ENCODE results near the gene KRT33A. TPM values are rescaled to one million over a fixed set of nuclear protein-coding genes. Genes with fewer than 3 reads are reported as not detected.

The KRT33A gene
- total RNA-seq, 1 experiment from 2014 or later = not detected

DNA sequence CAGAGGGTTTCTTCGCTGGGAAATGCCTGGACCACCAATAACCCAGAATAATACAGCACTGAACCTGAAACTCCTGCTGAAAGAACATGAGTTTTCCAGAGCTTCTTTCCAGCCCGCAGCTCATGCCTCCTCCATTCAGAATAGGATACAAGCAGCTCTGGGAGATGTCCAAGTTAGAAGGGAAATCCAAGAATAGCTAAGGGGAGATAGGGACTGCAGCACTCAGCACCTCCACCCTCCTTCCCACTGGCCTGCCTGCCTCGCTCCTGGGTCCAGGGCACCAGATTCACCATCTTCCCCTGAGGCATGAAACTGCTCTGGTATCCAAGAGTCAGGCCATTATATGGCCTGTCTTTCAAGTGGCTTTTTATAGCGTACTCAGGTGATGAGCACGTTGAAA lies 42.7 kb upstream of the KRT33A start:
- Histone ChIP-seq H3K27ac (ENCODE audit: low read depth, low read length, poor library complexity, severe bottlenecking) (no peak overlapping the region), H3K27me3 (replicated peaks; ENCODE audit: insufficient read depth, low read depth, low read length, poor library complexity) (no peaks in the 10 kb centered on the region), H3K9me3 (ENCODE audit: low read depth, low read length, poor library complexity, severe bottlenecking) (no peaks in the 10 kb centered on the region), H3K4me3 (ENCODE audit: low read depth, low read length, poor library complexity, severe bottlenecking) (no peak overlapping the region), H3K4me1 (ENCODE audit: insufficient read depth, low read length, poor library complexity, severe bottlenecking) (no peaks in the 10 kb centered on the region), H3K36me3 (ENCODE audit: insufficient read depth, low read length, poor library complexity, severe bottlenecking) (no peaks in the 10 kb centered on the region)
- intact Hi-C loops (cut with micrococcal nuclease; ENCODE audit: unreplicated experiment) = no loop called here
- POLR2A ChIA-PET (ENCODE audit: low non-redundant PET) = no interaction called here
- no peak for DNase-seq (ENCODE audit: low spot score)
- no TSS peak for BruUV-seq (replicated peaks)
- TF ChIP-seq EZH2 (IDR thresholded peaks at IDR 0.05; ENCODE audit: borderline replicate concordance, low read depth, low read length, poor library complexity, severe bottlenecking) = no peak
- TF ChIP-seq, protein P1, sequence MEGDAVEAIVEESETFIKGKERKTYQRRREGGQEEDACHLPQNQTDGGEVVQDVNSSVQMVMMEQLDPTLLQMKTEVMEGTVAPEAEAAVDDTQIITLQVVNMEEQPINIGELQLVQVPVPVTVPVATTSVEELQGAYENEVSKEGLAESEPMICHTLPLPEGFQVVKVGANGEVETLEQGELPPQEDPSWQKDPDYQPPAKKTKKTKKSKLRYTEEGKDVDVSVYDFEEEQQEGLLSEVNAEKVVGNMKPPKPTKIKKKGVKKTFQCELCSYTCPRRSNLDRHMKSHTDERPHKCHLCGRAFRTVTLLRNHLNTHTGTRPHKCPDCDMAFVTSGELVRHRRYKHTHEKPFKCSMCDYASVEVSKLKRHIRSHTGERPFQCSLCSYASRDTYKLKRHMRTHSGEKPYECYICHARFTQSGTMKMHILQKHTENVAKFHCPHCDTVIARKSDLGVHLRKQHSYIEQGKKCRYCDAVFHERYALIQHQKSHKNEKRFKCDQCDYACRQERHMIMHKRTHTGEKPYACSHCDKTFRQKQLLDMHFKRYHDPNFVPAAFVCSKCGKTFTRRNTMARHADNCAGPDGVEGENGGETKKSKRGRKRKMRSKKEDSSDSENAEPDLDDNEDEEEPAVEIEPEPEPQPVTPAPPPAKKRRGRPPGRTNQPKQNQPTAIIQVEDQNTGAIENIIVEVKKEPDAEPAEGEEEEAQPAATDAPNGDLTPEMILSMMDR (conservative IDR thresholded peaks at IDR 0.05; ENCODE audit: low read depth, low read length) = no peak
- CTCF ChIA-PET = no interaction called here

DNA sequence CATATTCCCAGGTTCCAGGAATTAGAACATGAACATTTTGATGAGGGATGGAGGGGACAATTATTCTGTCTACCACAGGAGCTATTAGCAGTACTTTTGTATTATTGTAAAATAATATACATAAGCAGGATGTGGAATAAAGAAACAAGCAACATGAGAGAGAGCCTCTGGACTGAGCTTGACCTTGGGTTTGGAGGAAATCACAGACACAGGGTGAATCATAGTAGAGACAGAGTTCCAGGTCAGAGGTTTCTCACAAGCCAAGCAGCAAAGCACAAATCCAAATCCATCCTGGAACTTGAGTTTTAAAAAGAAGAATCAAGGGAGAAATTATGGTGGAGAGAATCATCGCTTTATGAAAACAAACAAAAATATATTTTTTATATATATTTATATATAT lies 41.6 kb upstream of the KRT33A start:
- TF ChIP-seq EZH2 (IDR thresholded peaks at IDR 0.05; ENCODE audit: borderline replicate concordance, low read depth, low read length, poor library complexity, severe bottlenecking) = no peak
- TF ChIP-seq, protein P1 (conservative IDR thresholded peaks at IDR 0.05; ENCODE audit: low read depth, low read length) = no peak
- CTCF ChIA-PET = no interaction called here
- Histone ChIP-seq H3K9me3 (ENCODE audit: low read depth, low read length, poor library complexity, severe bottlenecking) (no peaks in the 10 kb centered on the region), H3K4me1 (ENCODE audit: insufficient read depth, low read length, poor library complexity, severe bottlenecking) (no peaks in the 10 kb centered on the region), H3K4me3 (ENCODE audit: low read depth, low read length, poor library complexity, severe bottlenecking) (no peak overlapping the region), H3K36me3 (ENCODE audit: insufficient read depth, low read length, poor library complexity, severe bottlenecking) (no peaks in the 10 kb centered on the region), H3K27me3 (replicated peaks; ENCODE audit: insufficient read depth, low read depth, low read length, poor library complexity) (no peaks in the 10 kb centered on the region), H3K27ac (ENCODE audit: low read depth, low read length, poor library complexity, severe bottlenecking) (no peak overlapping the region)
- intact Hi-C loops (cut with micrococcal nuclease; ENCODE audit: unreplicated experiment) = no loop called here
- BruUV-seq (replicated peaks) = no TSS peak
- DNase-seq (ENCODE audit: low spot score) = no peak
- POLR2A ChIA-PET (ENCODE audit: low non-redundant PET) = no interaction called here

DNA sequence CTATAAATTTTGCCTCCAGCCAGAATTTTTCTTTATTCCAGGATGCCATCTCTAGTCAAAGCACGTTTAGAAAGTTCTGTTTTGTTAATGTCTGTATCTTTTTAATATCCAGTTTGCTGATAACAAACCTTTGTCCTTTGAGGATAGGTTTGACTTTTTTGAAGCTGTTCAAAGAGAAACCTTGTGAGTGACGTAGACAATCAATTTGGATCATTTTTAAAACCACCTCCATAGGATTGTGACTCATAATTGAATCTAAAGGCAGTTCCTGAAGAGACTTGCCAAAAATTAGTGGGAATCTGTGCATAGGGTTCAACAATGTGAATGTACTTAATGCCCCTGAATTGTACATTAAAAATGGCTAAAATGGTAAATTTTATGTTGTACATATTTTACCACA lies 40.9 kb upstream of the KRT33A start:
- H3K4me1 ChIP-seq (ENCODE audit: insufficient read depth, low read length, poor library complexity, severe bottlenecking) = no peaks in the 10 kb centered on the region
- no TSS peak for BruUV-seq (replicated peaks)
- no peak for TF ChIP-seq EZH2 (IDR thresholded peaks at IDR 0.05; ENCODE audit: borderline replicate concordance, low read depth, low read length, poor library complexity, severe bottlenecking)
- TF ChIP-seq, protein P1 (conservative IDR thresholded peaks at IDR 0.05; ENCODE audit: low read depth, low read length) = no peak
- no peaks in the 10 kb centered on the region for H3K27me3 ChIP-seq (replicated peaks; ENCODE audit: insufficient read depth, low read depth, low read length, poor library complexity)
- peaks cover 1% of the 10 kb centered on the region for H3K9me3 ChIP-seq (ENCODE audit: low read depth, low read length, poor library complexity, severe bottlenecking)
- H3K36me3 ChIP-seq (ENCODE audit: insufficient read depth, low read length, poor library complexity, severe bottlenecking) = no peaks in the 10 kb centered on the region
- POLR2A ChIA-PET (ENCODE audit: low non-redundant PET) = no interaction called here
- no peak overlapping the region for H3K4me3 ChIP-seq (ENCODE audit: low read depth, low read length, poor library complexity, severe bottlenecking)
- CTCF ChIA-PET = no interaction called here
- H3K27ac ChIP-seq (ENCODE audit: low read depth, low read length, poor library complexity, severe bottlenecking) = no peak overlapping the region
- no peak for DNase-seq (ENCODE audit: low spot score)
- intact Hi-C loops (cut with micrococcal nuclease; ENCODE audit: unreplicated experiment) = no loop called here
